IMR-90 (cell line): ENCODE data around the gene DUSP8. TPM values are rescaled to one million over a fixed set of nuclear protein-coding genes. Genes with fewer than 3 reads are reported as not detected.
A peak's percentile ranks its signal among the peaks of the same experiment; 100 is the strongest.

Experiments used
- ATAC-seq: fragments of 200-7000 bp; cut with Tn5 transposase; 2 replicates; pipeline ENCODE4 v1.9.1; 2020; ENCODE audit warnings: low read depth, mild to moderate bottlenecking, moderate library complexity
- BruUV-seq: library from RNA; stranded (reverse); fragments of 400-500 nt; replicated peaks from 2 replicates; lab custom pipeline; 2021; lab: Mats Ljungman, UMichigan
- CTCF ChIA-PET: fragments of 300-600 bp; formaldehyde crosslinking; extraction: SDS; loops from one replicate; lab custom pipeline; 2021; ENCODE audit warnings: antibody characterized with exemption; lab: Yijun Ruan, JAX
- POLR2A ChIA-PET: fragments of 300-600 bp; sonication (Branson Sonifier 250); formaldehyde crosslinking; loops from one replicate; lab custom pipeline; 2022; ENCODE audit warnings: antibody characterized with exemption; ENCODE audit not compliant: unreplicated experiment; lab: Charles Lee
- DNase-seq: peaks from one replicate; pipeline ENCODE4 v3.0.0; 2013
- H2AFZ ChIP-seq: replicated peaks from 2 replicates; pipeline ENCODE3; 2013; ENCODE audit warnings: low read length, mild to moderate bottlenecking; ENCODE audit not compliant: poor library complexity
- H2AK5ac ChIP-seq: 2 replicates; pipeline ENCODE4 v1.6.1; 2013; ENCODE audit warnings: low read depth, low read length, inconsistent platforms
- H2AK9ac ChIP-seq: replicated peaks from 2 replicates; pipeline ENCODE3; 2013; ENCODE audit warnings: mild to moderate bottlenecking, low read depth, low read length, moderate library complexity; ENCODE audit not compliant: poor library complexity
- H2BK120ac ChIP-seq: 2 replicates; pipeline ENCODE4 v1.6.1; 2013; ENCODE audit warnings: low read depth, low read length, inconsistent platforms
- H2BK15ac ChIP-seq: 3 replicates; pipeline ENCODE4 v1.6.1; 2013; ENCODE audit warnings: low read depth, low read length, inconsistent platforms
- H2BK20ac ChIP-seq: 2 replicates; pipeline ENCODE4 v1.6.1; 2013; ENCODE audit warnings: low read depth, mild to moderate bottlenecking, inconsistent platforms, low read length, moderate library complexity
- H2BK5ac ChIP-seq: 2 replicates; pipeline ENCODE4 v1.6.1; 2013; ENCODE audit warnings: mild to moderate bottlenecking, low read depth, low read length, inconsistent platforms; ENCODE audit not compliant: poor library complexity, severe bottlenecking
- H3K14ac ChIP-seq: replicated peaks from 2 replicates; pipeline ENCODE4 v1.6.1; 2013; ENCODE audit warnings: low read depth, low read length, inconsistent platforms
- H3K18ac ChIP-seq: 2 replicates; pipeline ENCODE4 v1.6.1; 2013; ENCODE audit warnings: low read depth, low read length, control low read depth
- H3K23ac ChIP-seq: 2 replicates; pipeline ENCODE4 v1.6.1; 2013; ENCODE audit warnings: low read depth, low read length, inconsistent platforms
- H3K27ac ChIP-seq: 2 replicates; pipeline ENCODE4 v1.5.1; 2013; ENCODE audit warnings: mild to moderate bottlenecking, control low read depth, low read length; ENCODE audit not compliant: insufficient read depth
- H3K27me3 ChIP-seq: 2 replicates; pipeline ENCODE4 v1.6.1; 2013; ENCODE audit warnings: low read length; ENCODE audit not compliant: control insufficient read depth, insufficient read depth
- H3K36me3 ChIP-seq: 2 replicates; pipeline ENCODE4 v1.6.1; 2013; ENCODE audit warnings: low read length, mixed read lengths; ENCODE audit not compliant: control insufficient read depth, insufficient read depth
- H3K4ac ChIP-seq: 2 replicates; pipeline ENCODE4 v1.6.1; 2013; ENCODE audit warnings: low read depth, low read length, inconsistent platforms
- H3K4me1 ChIP-seq: 2 replicates; pipeline ENCODE4 v1.6.1; 2013; ENCODE audit warnings: low read length, mixed read lengths; ENCODE audit not compliant: control insufficient read depth, insufficient read depth
- H3K4me2 ChIP-seq: 2 replicates; pipeline ENCODE4 v1.6.1; 2013; ENCODE audit warnings: low read depth, mild to moderate bottlenecking, control low read depth, low read length, moderate library complexity
- H3K4me3 ChIP-seq: 2 replicates; pipeline ENCODE4 v1.5.1; 2013; ENCODE audit warnings: low read depth, mild to moderate bottlenecking, control low read depth, low read length, moderate library complexity; ENCODE audit not compliant: insufficient read depth
- H3K56ac ChIP-seq: 2 replicates; pipeline ENCODE4 v1.6.1; 2013; ENCODE audit warnings: low read length, inconsistent platforms; ENCODE audit not compliant: insufficient read depth; ENCODE audit errors: extremely low read depth
- H3K79me1 ChIP-seq, 2 experiments: 2 replicates each; pipeline ENCODE4 v1.6.1; 2013; ENCODE audit warnings: low read length in 2 of 2, inconsistent platforms in 1 of 2, low read depth in 1 of 2
- H3K9ac ChIP-seq: 2 replicates; pipeline ENCODE4 v1.6.1; 2013; ENCODE audit warnings: low read depth, low read length, control low read depth
- H3K9me1 ChIP-seq: 2 replicates; pipeline ENCODE4 v1.6.1; 2013; ENCODE audit warnings: low read length, inconsistent platforms; ENCODE audit not compliant: insufficient read depth
- H3K9me3 ChIP-seq: 2 replicates; pipeline ENCODE4 v1.6.1; 2013; ENCODE audit warnings: low read length; ENCODE audit not compliant: control insufficient read depth, insufficient read depth
- H4K20me1 ChIP-seq: 2 replicates; pipeline ENCODE4 v1.6.1; 2013; ENCODE audit warnings: low read length, inconsistent platforms; ENCODE audit not compliant: insufficient read depth
- H4K5ac ChIP-seq: 2 replicates; pipeline ENCODE4 v1.6.1; 2013; ENCODE audit warnings: mild to moderate bottlenecking, low read depth, low read length, control low read depth
- H4K8ac ChIP-seq, 2 experiments: 2 replicates each; pipeline ENCODE4 v1.6.1; 2013; ENCODE audit warnings: low read depth in 2 of 2, low read length in 2 of 2, control low read depth in 1 of 2, inconsistent platforms in 1 of 2
- H4K91ac ChIP-seq: 2 replicates; pipeline ENCODE4 v1.6.1; 2013; ENCODE audit warnings: low read depth, low read length, inconsistent platforms; ENCODE audit not compliant: insufficient read depth
- BHLHE40 ChIP-seq: fragments of 150-350 bp; IDR thresholded peaks from 2 replicates; pipeline ENCODE4 v1.6.1; 2016; ENCODE audit warnings: mild to moderate bottlenecking, low read depth, low read length
- CEBPB ChIP-seq: IDR thresholded peaks from 2 replicates; pipeline ENCODE4 v1.6.1; 2012; ENCODE audit warnings: low read depth, low read length, improper control_type of control experiment
- CHD1 ChIP-seq: IDR thresholded peaks from 2 replicates; pipeline ENCODE4 v1.6.1; 2012; ENCODE audit warnings: low read depth, low read length, improper control_type of control experiment
- MAFK ChIP-seq: IDR thresholded peaks from 2 replicates; pipeline ENCODE4 v1.6.1; 2012; ENCODE audit warnings: low read depth, low read length, improper control_type of control experiment
- MAZ ChIP-seq: IDR thresholded peaks from 2 replicates; pipeline ENCODE4 v1.6.1; 2012; ENCODE audit warnings: low read depth, mild to moderate bottlenecking, low read length, improper control_type of control experiment, moderate library complexity, borderline replicate concordance
- MXI1 ChIP-seq: IDR thresholded peaks from 2 replicates; pipeline ENCODE4 v1.6.1; 2012; ENCODE audit warnings: low read depth, mild to moderate bottlenecking, low read length, moderate library complexity, borderline replicate concordance
- NFE2L2 ChIP-seq: fragments of 150-350 bp; IDR thresholded peaks from 2 replicates; pipeline ENCODE4 v1.6.1; 2016; ENCODE audit warnings: low read depth, mild to moderate bottlenecking, low read length
- POLR2A ChIP-seq: IDR thresholded peaks from 2 replicates; pipeline ENCODE4 v1.6.1; 2012; ENCODE audit warnings: mild to moderate bottlenecking, low read depth, low read length
- RAD21 ChIP-seq: IDR thresholded peaks from 2 replicates; pipeline ENCODE4 v1.6.1; 2012; ENCODE audit warnings: low read length, improper control_type of control experiment
- RCOR1 ChIP-seq: IDR thresholded peaks from 2 replicates; pipeline ENCODE4 v1.6.1; 2012; ENCODE audit warnings: mild to moderate bottlenecking, low read length, improper control_type of control experiment; ENCODE audit not compliant: insufficient replicate concordance
- RFX5 ChIP-seq: IDR thresholded peaks from 2 replicates; pipeline ENCODE4 v1.8.0; 2012; ENCODE audit warnings: low read depth, mild to moderate bottlenecking, low read length, moderate library complexity
- SMC3 ChIP-seq: fragments of 150-350 bp; IDR thresholded peaks from 2 replicates; pipeline ENCODE4 v1.6.1; 2016; ENCODE audit warnings: low read depth, mild to moderate bottlenecking, antibody characterized with exemption, low read length, moderate library complexity
- WGBS, 2 experiments: methylation state at CpG; one replicate each; pipeline versions ENCODE4 v1.1.5 to v1.1.7; 2013; ENCODE audit warnings: missing lambda C conversion rate in 2 of 2; ENCODE audit not compliant: insufficient read length in 1 of 2; ENCODE audit errors: extremely low coverage in 2 of 2; 5-methylcytosine and 5-hydroxymethylcytosine counted together
- dilution Hi-C: fragments of 300-500 bp; cut with HindIII; formaldehyde crosslinking; loops from one replicate; pipeline ENCODE4 v1.14.3; 2018; ENCODE audit warnings: low sequenced_read_pairs; ENCODE audit not compliant: unreplicated experiment
- in situ Hi-C: fragments of 300-500 bp; cut with MboI; formaldehyde crosslinking; loops from 3 replicates; pipeline ENCODE4 v1.14.3; 2019; ENCODE audit warnings: low sequenced_read_pairs, inconsistent platforms, mixed read lengths
- intact Hi-C: fragments of 100-400 bp; cut with micrococcal nuclease; formaldehyde crosslinking; loops from 2 replicates; pipeline ENCODE4 v1.10.0; 2022
- polyA plus RNA-seq, 3 experiments: library from polyadenylated mRNA; depleted of rRNA; stranded (reverse); fragments of >200 nt; gene quantifications; 2 replicates each; pipeline ENCODE4 v1.2.3, GENCODE V29; 2012; ENCODE audit warnings: low replicate concordance in 1 of 3
- total RNA-seq: library from RNA; depleted of rRNA; stranded (reverse); fragments of >200 nt; gene quantifications from 2 replicates; pipeline ENCODE4 v1.2.3, GENCODE V29; 2012
- TF ChIP-seq, protein P1 (sequence below): fragments of 150-350 bp; IDR thresholded peaks from 2 replicates; pipeline ENCODE4 v1.6.1; 2017; ENCODE audit warnings: mild to moderate bottlenecking, antibody characterized with exemption, low read length, low read depth
- TF ChIP-seq, protein P2 (sequence below): conservative IDR thresholded peaks from 2 replicates; pipeline ENCODE4 v1.5.1; 2012; ENCODE audit warnings: mild to moderate bottlenecking, low read depth, low read length, improper control_type of control experiment
- TF ChIP-seq, protein P3 (sequence below): fragments of 150-350 bp; IDR thresholded peaks from 2 replicates; pipeline ENCODE4 v1.6.1; 2016; ENCODE audit warnings: low read depth, mild to moderate bottlenecking, low read length, moderate library complexity, borderline replicate concordance

DUSP8 gene
- total and polyA plus RNA-seq, 2 of the 4 experiments (the other 2 are of a cell fraction) = 0.72 to 4.2 TPM

DNA sequence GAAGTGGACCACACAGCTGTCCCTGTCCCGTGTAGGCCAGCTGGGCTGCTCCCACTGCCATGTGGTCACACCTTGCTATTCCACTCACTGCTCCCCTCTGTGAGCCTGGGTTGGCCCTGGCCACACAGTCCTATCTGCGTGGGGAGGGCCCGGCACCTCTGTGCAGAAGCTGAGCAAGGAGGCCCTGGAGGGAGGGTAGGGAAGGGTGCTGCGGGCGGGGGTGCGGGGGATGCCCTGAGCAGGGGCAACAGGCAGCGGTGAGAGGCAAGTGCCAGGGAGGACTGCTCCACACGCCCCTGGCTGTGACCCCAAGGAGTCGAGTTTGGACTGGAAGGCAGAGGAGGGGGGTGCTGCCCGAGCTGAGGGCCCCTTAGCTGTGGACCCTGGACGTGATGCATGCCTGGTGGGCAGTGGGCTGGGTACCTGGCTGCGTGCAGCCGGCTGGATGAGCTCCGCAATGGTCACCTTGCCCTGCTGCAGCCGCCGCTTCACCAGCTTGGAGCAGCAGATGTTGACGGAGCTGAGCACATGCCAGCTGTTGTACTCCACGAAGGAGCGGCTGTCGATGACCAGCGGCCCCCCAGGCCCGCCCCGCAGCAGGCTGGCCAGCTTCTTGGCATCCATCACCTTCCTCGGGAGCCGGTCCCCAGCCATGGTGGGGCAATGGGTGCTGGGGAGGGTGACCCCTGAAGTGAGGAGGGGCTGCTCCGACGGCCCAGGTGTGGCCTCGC is 6.7 kb downstream of the DUSP8 start:
- H3K27me3 ChIP-seq = no peaks in the 10 kb centered on the region
- peak overlapping the region; percentile 15 for H2AK9ac ChIP-seq
- in situ Hi-C loops = no loop called here
- no peak for ATAC-seq
- no peak overlapping the region for H3K4me3 ChIP-seq
- no peak overlapping the region for H3K4ac ChIP-seq
- H4K5ac ChIP-seq = no peak overlapping the region
- H3K4me1 ChIP-seq = peaks cover 8% of the 10 kb centered on the region; the same call in 1 of the 2 replicates
- no peak overlapping the region for H2BK15ac ChIP-seq
- H2AK5ac ChIP-seq = no peak overlapping the region
- peaks cover 70% of the 10 kb centered on the region for H4K20me1 ChIP-seq
- H3K18ac ChIP-seq = no peak overlapping the region
- no peak for DNase-seq
- no peak overlapping the region for H2BK5ac ChIP-seq
- dilution Hi-C loops = no loop called here
- peaks cover 8 to 30% of the 10 kb centered on the region in 2 experiments; a peak in 2 of 4 replicates for H3K79me1 ChIP-seq
- intact Hi-C loops = no loop called here
- no TSS peak for BruUV-seq
- peaks cover 9% of the 10 kb centered on the region for H3K36me3 ChIP-seq
- 78% methylated on average over 12 of the region's 28 CpGs; no CpG with 5 or more reads in 1 of the 2 experiments for WGBS, 2 experiments
- H4K91ac ChIP-seq = no peak overlapping the region
- H3K9me1 ChIP-seq = peaks cover 9% of the 10 kb centered on the region
- no peak overlapping the region for H3K9ac ChIP-seq
- H2AFZ ChIP-seq = no peak overlapping the region
- H2BK20ac ChIP-seq = no peak overlapping the region
- H3K56ac ChIP-seq = no peak overlapping the region
- no peak overlapping the region for H4K8ac ChIP-seq
- no peak overlapping the region for H2BK120ac ChIP-seq
- no peak overlapping the region for H3K23ac ChIP-seq
- H3K9me3 ChIP-seq = no peaks in the 10 kb centered on the region
- no peak overlapping the region for H3K27ac ChIP-seq
- H3K14ac ChIP-seq = no peak overlapping the region
- ChIA-PET POLR2A (no interaction called here), CTCF (interaction anchor here (1.5 kb wide), 1 partner anchor 9 kb away, joined by 5 read pairs; no protein-coding TSS in a partner anchor)
- no peak overlapping the region for H3K4me2 ChIP-seq
- TF ChIP-seq MXI1 (no peak), MAZ (no peak), CHD1 (no peak), NFE2L2 (no peak), RAD21 (no peak), MAFK (no peak), RFX5 (no peak), RCOR1 (no peak), SMC3 (no peak), BHLHE40 (no peak), POLR2A (no peak), CEBPB (no peak)
- TF ChIP-seq, protein P1, sequence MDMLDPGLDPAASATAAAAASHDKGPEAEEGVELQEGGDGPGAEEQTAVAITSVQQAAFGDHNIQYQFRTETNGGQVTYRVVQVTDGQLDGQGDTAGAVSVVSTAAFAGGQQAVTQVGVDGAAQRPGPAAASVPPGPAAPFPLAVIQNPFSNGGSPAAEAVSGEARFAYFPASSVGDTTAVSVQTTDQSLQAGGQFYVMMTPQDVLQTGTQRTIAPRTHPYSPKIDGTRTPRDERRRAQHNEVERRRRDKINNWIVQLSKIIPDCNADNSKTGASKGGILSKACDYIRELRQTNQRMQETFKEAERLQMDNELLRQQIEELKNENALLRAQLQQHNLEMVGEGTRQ = no peak
- TF ChIP-seq, protein P2, sequence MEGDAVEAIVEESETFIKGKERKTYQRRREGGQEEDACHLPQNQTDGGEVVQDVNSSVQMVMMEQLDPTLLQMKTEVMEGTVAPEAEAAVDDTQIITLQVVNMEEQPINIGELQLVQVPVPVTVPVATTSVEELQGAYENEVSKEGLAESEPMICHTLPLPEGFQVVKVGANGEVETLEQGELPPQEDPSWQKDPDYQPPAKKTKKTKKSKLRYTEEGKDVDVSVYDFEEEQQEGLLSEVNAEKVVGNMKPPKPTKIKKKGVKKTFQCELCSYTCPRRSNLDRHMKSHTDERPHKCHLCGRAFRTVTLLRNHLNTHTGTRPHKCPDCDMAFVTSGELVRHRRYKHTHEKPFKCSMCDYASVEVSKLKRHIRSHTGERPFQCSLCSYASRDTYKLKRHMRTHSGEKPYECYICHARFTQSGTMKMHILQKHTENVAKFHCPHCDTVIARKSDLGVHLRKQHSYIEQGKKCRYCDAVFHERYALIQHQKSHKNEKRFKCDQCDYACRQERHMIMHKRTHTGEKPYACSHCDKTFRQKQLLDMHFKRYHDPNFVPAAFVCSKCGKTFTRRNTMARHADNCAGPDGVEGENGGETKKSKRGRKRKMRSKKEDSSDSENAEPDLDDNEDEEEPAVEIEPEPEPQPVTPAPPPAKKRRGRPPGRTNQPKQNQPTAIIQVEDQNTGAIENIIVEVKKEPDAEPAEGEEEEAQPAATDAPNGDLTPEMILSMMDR = no peak
- TF ChIP-seq, protein P3, sequence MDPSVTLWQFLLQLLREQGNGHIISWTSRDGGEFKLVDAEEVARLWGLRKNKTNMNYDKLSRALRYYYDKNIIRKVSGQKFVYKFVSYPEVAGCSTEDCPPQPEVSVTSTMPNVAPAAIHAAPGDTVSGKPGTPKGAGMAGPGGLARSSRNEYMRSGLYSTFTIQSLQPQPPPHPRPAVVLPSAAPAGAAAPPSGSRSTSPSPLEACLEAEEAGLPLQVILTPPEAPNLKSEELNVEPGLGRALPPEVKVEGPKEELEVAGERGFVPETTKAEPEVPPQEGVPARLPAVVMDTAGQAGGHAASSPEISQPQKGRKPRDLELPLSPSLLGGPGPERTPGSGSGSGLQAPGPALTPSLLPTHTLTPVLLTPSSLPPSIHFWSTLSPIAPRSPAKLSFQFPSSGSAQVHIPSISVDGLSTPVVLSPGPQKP = no peak
